Retinal pigment epithelial cell (primary cell): ENCODE measurements around the gene CLCN1.

Experiments
- DNase-seq: peaks from one replicate; pipeline ENCODE4 v3.0.0-alpha.2; 2010; ENCODE audit warnings: low read depth
- H3K4me3 ChIP-seq: 2 replicates; pipeline ENCODE4 v1.5.1; 2011; ENCODE audit warnings: mild to moderate bottlenecking, low read length, control low read depth, moderate library complexity
- TF ChIP-seq, protein P1 (sequence below): conservative IDR thresholded peaks from 2 replicates; pipeline ENCODE4 v1.5.1; 2011; ENCODE audit warnings: low read depth, low read length, control low read depth, inconsistent platforms

CLCN1 gene

DNA sequence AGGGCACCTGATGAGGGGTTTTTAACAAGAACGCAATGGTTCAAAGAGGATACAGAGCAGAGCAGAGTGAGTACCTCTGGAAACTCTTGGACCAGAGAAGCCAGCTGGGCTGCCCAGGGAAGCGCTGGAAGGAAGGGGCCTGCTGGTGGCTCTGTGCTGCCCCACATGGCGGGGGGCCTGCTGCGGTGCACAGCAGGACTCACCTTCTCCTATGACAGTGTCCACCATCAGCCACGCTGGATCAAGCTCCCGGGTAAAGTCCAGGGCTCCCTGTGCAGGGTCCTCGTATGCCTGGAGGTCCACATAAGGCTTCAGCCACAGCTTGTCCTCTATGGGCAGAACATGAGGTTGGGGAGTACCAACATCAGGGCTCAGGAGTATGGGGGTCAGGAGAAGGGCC, 80.3 kb downstream of the CLCN1 start:
- no peak overlapping the region for H3K4me3 ChIP-seq
- TF ChIP-seq, protein P1, sequence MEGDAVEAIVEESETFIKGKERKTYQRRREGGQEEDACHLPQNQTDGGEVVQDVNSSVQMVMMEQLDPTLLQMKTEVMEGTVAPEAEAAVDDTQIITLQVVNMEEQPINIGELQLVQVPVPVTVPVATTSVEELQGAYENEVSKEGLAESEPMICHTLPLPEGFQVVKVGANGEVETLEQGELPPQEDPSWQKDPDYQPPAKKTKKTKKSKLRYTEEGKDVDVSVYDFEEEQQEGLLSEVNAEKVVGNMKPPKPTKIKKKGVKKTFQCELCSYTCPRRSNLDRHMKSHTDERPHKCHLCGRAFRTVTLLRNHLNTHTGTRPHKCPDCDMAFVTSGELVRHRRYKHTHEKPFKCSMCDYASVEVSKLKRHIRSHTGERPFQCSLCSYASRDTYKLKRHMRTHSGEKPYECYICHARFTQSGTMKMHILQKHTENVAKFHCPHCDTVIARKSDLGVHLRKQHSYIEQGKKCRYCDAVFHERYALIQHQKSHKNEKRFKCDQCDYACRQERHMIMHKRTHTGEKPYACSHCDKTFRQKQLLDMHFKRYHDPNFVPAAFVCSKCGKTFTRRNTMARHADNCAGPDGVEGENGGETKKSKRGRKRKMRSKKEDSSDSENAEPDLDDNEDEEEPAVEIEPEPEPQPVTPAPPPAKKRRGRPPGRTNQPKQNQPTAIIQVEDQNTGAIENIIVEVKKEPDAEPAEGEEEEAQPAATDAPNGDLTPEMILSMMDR = no peak
- no peak for DNase-seq

DNA sequence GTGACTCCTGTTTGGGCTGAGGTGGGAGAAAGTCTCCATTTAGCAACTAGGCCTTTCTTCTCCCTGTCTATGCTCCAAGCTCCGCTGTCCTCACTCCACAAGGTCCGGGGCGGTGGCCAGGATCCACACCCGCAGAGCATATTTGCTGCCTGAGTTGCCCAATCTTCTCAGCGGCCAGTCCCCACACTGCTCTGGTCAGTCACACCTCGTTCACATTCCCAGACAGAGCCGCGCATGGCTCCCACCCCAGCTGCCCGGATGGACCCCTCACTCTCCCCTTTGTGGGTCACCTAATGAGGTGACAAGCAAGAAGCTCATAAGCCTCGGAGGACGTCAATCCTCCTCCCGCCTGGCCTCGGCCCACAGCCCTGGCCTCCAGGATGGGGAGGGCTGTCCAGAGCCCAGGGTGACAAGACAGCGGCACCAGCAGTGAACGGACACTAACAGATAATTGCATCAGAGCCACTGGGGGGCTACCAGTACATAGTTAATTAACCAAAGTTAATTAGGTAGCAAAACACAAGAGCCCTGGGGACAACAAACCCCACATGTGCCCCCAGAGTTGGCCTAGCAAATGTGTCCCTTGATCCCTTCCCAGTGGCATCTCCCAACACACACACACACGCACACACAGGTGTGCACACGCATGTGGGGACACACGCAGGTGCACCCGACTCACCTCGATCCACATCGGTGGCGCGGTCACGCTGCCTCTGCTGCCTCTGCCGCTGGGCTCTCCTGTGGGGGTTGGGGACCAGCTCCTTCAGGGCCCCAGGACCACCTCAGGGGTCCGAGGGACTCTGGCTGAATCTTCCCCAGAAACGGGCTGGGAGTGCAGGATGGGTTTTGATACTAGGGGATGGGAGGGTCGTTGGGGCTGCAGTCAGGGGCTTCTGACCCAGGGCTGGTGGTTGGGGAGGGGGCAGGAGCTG, 81.0 kb downstream of the CLCN1 start:
- H3K4me3 ChIP-seq = no peak overlapping the region
- TF ChIP-seq, protein P1 = no peak
- no peak for DNase-seq

DNA sequence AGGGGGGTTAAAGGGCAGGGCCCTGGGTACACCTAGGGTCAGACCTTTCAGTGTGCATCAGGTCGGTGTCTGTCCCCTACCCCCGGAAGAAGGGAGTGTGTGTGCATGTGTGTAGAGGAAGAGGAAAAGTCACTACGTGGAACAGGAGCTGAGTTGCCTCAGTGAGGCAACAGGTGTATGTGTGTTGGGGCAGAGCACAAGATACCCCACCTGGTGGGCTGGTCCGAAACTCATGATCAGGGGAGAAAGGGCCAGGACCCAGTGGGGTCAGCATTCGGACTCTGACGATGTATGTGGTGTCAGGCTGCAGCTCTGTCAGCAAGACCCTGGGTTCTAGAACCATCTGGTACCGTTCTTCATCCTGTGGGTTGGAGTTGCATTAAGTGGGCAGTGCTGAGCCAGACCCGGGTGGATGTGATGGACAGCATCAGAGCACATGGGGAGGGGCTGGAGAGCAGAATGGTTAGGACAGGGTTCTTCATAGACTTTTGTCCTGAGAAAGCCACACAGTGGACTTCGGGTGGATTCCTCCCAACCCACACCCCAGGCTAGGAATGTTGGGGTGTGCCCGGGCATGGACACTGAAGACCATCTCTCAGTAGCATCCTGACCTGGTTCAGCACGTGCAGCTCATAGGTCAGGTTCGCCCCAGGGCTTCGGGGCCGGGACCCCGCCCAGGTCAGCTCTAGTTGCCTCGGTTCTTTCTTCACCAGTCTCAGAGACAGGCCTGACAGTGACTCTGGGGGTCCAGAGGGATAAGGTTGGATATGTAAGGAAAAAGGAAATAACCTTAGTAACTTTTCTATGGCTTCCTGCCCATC, 82.0 kb downstream of the CLCN1 start:
- DNase-seq = no peak
- TF ChIP-seq, protein P1 = no peak
- no peak overlapping the region for H3K4me3 ChIP-seq

DNA sequence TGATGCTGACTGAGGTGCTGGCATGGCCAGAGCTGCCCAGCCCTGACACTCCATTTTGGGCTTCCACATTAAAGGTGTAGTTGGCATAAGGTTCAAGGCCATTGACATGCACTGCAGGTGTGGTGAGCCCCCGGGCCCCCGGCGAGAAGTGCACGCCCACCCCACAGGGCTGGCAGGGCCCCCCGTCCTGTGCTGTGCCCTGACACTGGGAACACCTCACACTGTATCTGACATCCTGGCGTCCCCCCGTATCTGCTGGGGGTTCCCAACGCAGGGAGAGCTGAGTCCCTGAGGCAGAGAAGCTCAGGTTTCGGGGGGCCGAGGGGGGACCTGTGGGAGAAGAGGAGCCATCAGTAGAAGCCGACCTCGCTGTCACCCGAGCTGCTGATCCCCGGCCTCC, 82.7 kb downstream of the CLCN1 start:
- no peak for DNase-seq
- TF ChIP-seq, protein P1 = no peak
- H3K4me3 ChIP-seq = no peak overlapping the region

DNA sequence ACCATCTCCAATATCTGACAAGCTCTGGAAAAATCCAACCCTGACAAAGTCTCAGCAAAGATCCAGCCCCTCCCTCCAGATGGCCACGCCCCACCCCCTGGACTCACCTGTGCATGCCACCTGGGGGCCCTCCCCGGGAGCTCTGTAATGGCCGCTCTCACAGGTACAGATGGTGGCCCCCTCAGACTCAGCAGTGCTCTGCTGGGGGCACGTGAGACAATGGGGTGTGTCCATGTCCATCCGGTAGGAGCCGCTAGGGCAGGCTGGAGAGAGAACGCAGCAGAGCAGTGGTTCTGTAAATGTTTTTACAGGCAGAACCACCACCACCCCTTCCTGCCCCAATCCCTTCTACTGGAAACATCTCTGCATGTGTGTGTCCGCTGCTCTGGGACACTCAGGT, 83.2 kb downstream of the CLCN1 start:
- DNase-seq = no peak
- TF ChIP-seq, protein P1 = no peak
- no peak overlapping the region for H3K4me3 ChIP-seq

DNA sequence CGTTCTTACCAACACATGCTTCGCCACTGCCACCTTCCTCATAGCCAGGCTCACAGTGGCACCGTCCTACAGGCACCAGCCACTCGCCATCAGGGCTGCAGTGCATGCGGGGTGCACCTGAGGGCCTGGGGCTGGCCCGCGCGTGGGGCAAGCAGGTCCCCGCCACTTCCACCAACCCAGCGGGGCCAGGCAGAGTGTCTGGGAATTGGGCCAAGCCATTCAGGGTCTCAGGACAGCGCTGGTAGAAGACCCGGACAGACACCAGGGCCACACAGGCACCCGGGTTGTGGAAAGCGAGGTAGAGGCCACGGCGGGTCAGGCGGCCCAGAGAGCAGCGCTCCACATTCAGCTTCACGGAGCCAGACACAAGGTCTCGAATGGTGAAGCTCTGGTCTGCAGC, 83.7 kb downstream of the CLCN1 start:
- no peak for DNase-seq
- TF ChIP-seq, protein P1 = no peak
- no peak overlapping the region for H3K4me3 ChIP-seq
